Mucosa of stomach (tissue), 1 donor: ENCODE measurements around the gene NXN.
"Not testable (repeated sequence)": the region's sequence is repeated elsewhere in the genome, so short reads cannot be mapped to it uniquely, and the experiment has no call there.

ENCODE experiments used
- H3K27me3 ChIP-seq: one replicate; pipeline ENCODE4 v1.7.0; 2013; ENCODE audit warnings: mild to moderate bottlenecking, low read length; ENCODE audit not compliant: control insufficient read depth, insufficient read depth
- H3K36me3 ChIP-seq: one replicate; pipeline ENCODE4 v1.7.0; 2013; ENCODE audit warnings: low read length; ENCODE audit not compliant: control insufficient read depth, insufficient read depth
- H3K4me1 ChIP-seq: one replicate; pipeline ENCODE4 v1.7.0; 2013; ENCODE audit warnings: mild to moderate bottlenecking, low read length; ENCODE audit not compliant: control insufficient read depth, insufficient read depth
- H3K4me3 ChIP-seq: one replicate; pipeline ENCODE4 v1.7.0; 2013; ENCODE audit warnings: low read length
- H3K9ac ChIP-seq: one replicate; pipeline ENCODE4 v1.7.0; 2013; ENCODE audit warnings: mild to moderate bottlenecking, low read length, moderate library complexity
- H3K9me3 ChIP-seq: one replicate; pipeline ENCODE4 v1.7.0; 2013; ENCODE audit warnings: mild to moderate bottlenecking, low read length, moderate library complexity; ENCODE audit not compliant: control insufficient read depth
- donor health status: Pancreatic carcinoma.

Gene NXN

GRCh38 chr17:973053-973452 is 6.5 kb downstream of the NXN start:
- H3K4me3 ChIP-seq, result no peak overlapping the region
- no peaks in the 10 kb centered on the region for H3K4me1 ChIP-seq
- no peak overlapping the region for H3K9ac ChIP-seq
- H3K36me3 ChIP-seq, result no peaks in the 10 kb centered on the region
- H3K27me3 ChIP-seq, result peaks cover 16% of the 10 kb centered on the region
- no peaks in the 10 kb centered on the region for H3K9me3 ChIP-seq

GRCh38 chr17:971861-972260 is 7.7 kb downstream of the NXN start:
- H3K9ac ChIP-seq, H3K4me1 ChIP-seq, H3K27me3 ChIP-seq, H3K9me3 ChIP-seq, H3K4me3 ChIP-seq, H3K36me3 ChIP-seq: not testable (repeated sequence)

- Histone ChIP-seq H3K4me1 (no peaks in the 10 kb centered on the region), H3K4me3 (no peak overlapping the region), H3K9me3 (no peaks in the 10 kb centered on the region), H3K36me3 (no peaks in the 10 kb centered on the region), H3K27me3 (peaks cover 8% of the 10 kb centered on the region), H3K9ac (no peak overlapping the region)
Observed at GRCh38 chr17:970364-970763, 9.2 kb downstream of the NXN start.

- H3K9me3 ChIP-seq, result no peaks in the 10 kb centered on the region
- no peaks in the 10 kb centered on the region for H3K36me3 ChIP-seq
- no peak overlapping the region for H3K9ac ChIP-seq
- no peak overlapping the region for H3K4me3 ChIP-seq
- no peaks in the 10 kb centered on the region for H3K4me1 ChIP-seq
- H3K27me3 ChIP-seq, result peaks cover 8% of the 10 kb centered on the region
Observed at GRCh38 chr17:969811-970355, 9.7 kb downstream of the NXN start.

- H3K27me3 ChIP-seq, result peaks cover 8% of the 10 kb centered on the region
- H3K4me1 ChIP-seq, result no peaks in the 10 kb centered on the region
- no peaks in the 10 kb centered on the region for H3K36me3 ChIP-seq
- no peaks in the 10 kb centered on the region for H3K9me3 ChIP-seq
- no peak overlapping the region for H3K4me3 ChIP-seq
- H3K9ac ChIP-seq, result no peak overlapping the region
Observed at GRCh38 chr17:968812-969730, 10.5 kb downstream of the NXN start.

- H3K27me3 ChIP-seq, result peaks cover 8% of the 10 kb centered on the region
- H3K4me3 ChIP-seq, result no peak overlapping the region
- H3K9ac ChIP-seq, result no peak overlapping the region
- no peaks in the 10 kb centered on the region for H3K9me3 ChIP-seq
- no peaks in the 10 kb centered on the region for H3K4me1 ChIP-seq
- H3K36me3 ChIP-seq, result no peaks in the 10 kb centered on the region
Observed at GRCh38 chr17:967122-967521, 12.5 kb downstream of the NXN start.

GRCh38 chr17:965311-965989 is 14.1 kb downstream of the NXN start:
- H3K27me3 ChIP-seq, result peaks cover 5% of the 10 kb centered on the region
- no peak overlapping the region for H3K9ac ChIP-seq
- no peak overlapping the region for H3K4me3 ChIP-seq
- H3K4me1 ChIP-seq, result no peaks in the 10 kb centered on the region
- H3K9me3 ChIP-seq, result no peaks in the 10 kb centered on the region
- no peaks in the 10 kb centered on the region for H3K36me3 ChIP-seq

GRCh38 chr17:964876-965275 is 14.7 kb downstream of the NXN start:
- Histone ChIP-seq H3K4me1 (no peaks in the 10 kb centered on the region), H3K9me3 (no peaks in the 10 kb centered on the region), H3K36me3 (no peaks in the 10 kb centered on the region), H3K9ac (no peak overlapping the region), H3K4me3 (no peak overlapping the region), H3K27me3 (no peaks in the 10 kb centered on the region)

- no peak overlapping the region for H3K4me3 ChIP-seq
Observed at GRCh38 chr17:962670-963069, 16.9 kb downstream of the NXN start.

GRCh38 chr17:962166-962565 is 17.4 kb downstream of the NXN start:
- Histone ChIP-seq H3K4me1 (no peaks in the 10 kb centered on the region), H3K27me3 (no peaks in the 10 kb centered on the region), H3K36me3 (no peaks in the 10 kb centered on the region), H3K9ac (no peak overlapping the region), H3K9me3 (no peaks in the 10 kb centered on the region), H3K4me3 (no peak overlapping the region)

More at GRCh38 chr17:962670-963069, 16.9 kb downstream of the NXN start:
- Histone ChIP-seq H3K4me1 (no peaks in the 10 kb centered on the region), H3K27me3 (no peaks in the 10 kb centered on the region), H3K36me3 (no peaks in the 10 kb centered on the region), H3K9ac (no peak overlapping the region), H3K9me3 (no peaks in the 10 kb centered on the region)

GRCh38 chr17:958712-959451 is 20.7 kb downstream of the NXN start:
- H3K9ac ChIP-seq, result no peak overlapping the region
- H3K4me1 ChIP-seq, result no peaks in the 10 kb centered on the region

More at GRCh38 chr17:958712-959451, 20.7 kb downstream of the NXN start:
- no peaks in the 10 kb centered on the region for H3K27me3 ChIP-seq
- no peak overlapping the region for H3K4me3 ChIP-seq
- H3K9me3 ChIP-seq, result no peaks in the 10 kb centered on the region
- H3K36me3 ChIP-seq, result no peaks in the 10 kb centered on the region
